ENCODE measurements around the gene FOXE3. TPM values are rescaled to one million over a fixed set of nuclear protein-coding genes. Genes with fewer than 3 reads are reported as not detected.

Gene FOXE3
- polyA plus RNA-seq, 1 donor, result 0.13 TPM

DNA sequence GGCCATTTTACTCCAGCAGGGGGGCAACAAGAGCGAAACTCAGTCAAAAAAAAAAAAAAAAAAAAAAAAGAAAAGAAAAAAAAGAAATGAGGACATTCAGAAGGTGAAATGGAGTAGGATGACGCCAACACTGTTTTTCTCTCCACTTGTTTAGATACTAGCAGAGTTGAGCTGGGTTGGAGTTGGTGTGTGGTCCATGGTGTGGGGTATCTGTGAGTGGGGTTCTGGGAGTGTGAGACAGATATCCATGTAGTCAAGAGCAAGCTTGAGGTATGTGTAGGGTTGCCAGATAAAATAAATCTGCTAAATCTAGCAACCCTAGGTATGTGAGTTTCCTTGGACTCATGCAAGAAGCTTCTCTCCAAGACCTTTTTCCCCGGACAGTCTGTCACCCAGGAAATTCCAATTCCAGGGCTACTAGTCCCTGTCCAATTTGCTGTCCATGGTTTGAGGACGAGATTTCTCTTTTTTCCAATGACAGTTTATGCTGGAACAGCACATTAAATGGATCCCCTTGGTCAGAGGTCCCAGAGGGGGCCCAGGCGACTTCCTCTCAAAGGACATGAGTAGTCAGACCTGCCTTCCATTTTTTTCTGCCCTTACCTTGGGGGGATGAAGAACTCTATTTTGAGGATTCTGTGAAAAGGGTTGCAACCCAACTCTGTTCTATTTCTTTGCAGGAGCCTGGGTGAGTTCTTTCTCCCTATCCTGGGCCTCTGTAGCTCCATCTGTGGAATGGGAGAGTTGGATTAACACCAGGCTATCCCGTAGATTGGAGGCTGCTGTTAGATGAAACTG, 19.6 kb downstream of the FOXE3 start:
- no peak for DNase-seq

GRCh38 chr1:47436304-47436978, 20.4 kb downstream of the FOXE3 start:
- DNase-seq, result peak; percentile 82

DNA sequence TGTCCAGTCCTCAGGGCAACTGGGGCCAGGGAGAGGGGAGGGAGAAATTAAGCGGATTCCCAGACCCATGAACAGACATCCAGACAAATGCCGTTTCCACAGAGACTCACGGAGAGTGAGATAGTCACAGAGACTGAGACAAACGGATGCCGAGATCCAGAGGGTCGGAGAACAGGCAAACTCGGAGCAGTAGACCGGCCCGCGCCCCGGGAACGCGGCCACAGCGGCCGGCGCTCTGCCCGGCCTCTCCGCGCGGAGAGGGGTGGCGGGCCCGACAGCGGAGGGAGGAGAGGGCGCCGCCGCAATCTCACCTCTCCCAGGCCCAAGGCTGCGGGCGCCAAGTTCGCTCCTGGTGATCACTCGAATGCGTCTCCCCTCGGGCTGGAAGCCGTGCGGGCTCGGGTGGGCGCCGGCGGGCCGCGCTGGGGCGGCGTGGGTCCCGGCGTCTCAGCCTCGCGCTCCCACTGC, 20.9 kb downstream of the FOXE3 start:
- DNase-seq, result no peak

GRCh38 chr1:47437447-47438164, 21.5 kb downstream of the FOXE3 start, which contains the start of gene FOXD2:
TSS of gene FOXD2 (plus strand) at chr1:47438044. CDS start at chr1:47438136, 92 bp downstream.
- DNase-seq, result peak; percentile 87

DNA sequence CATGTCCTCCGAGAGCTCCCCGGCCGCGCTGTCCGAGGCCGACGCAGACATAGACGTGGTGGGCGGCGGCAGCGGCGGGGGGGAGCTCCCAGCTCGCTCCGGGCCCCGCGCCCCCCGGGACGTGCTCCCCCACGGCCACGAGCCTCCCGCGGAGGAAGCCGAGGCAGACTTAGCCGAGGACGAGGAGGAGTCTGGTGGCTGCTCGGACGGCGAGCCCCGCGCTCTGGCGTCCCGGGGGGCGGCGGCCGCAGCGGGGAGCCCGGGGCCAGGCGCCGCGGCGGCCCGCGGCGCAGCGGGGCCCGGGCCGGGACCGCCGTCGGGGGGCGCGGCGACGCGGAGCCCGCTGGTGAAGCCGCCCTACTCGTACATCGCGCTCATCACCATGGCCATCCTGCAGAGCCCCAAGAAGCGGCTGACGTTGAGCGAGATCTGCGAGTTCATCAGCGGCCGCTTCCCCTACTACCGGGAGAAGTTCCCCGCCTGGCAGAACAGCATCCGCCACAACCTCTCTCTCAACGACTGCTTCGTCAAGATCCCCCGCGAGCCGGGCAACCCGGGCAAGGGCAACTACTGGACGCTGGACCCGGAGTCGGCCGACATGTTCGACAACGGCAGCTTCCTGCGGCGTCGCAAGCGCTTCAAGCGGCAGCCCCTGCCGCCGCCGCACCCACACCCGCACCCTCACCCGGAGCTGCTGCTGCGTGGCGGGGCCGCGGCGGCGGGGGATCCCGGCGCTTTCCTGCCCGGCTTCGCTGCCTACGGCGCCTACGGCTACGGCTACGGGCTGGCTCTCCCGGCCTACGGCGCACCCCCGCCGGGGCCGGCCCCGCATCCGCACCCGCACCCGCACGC, 22.3 kb downstream of the FOXE3 start:
- DNase-seq, result no peak

- DNase-seq, result no peak
These were observed 23.1 kb downstream of the FOXE3 start for GRCh38 chr1:47439017-47439818.

- no peak for DNase-seq
These were observed 23.9 kb downstream of the FOXE3 start for GRCh38 chr1:47439819-47440598.

DNA sequence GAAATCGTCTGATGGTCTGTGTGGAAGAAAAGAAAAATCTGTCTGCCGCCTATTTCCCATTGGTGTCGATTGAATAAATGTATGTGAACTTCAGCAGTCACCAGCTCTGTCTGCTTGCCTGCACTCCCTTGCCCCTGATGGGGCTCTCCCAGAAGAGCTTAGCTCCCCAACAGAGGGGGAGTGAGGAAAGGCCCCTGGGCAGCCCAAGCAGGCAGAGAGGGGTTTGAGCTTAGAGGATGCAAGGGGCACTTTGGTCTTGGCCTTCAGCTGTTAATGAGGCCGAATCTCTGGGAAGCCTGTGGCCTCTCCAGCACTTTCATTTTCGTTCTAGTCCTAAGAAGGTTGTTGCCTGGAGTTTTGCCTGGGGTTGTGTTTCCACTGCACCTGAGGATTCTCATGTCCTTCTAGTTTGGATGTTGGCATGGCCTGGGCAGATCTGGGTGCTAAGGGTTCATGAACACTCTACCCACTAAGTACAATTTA, 24.6 kb downstream of the FOXE3 start:
- no peak for DNase-seq

- DNase-seq, result no peak
These were observed 25.5 kb downstream of the FOXE3 start for GRCh38 chr1:47441450-47442106.

GRCh38 chr1:47442202-47442601, 26.1 kb downstream of the FOXE3 start:
- DNase-seq, result no peak

- DNase-seq, result no peak
These were observed 26.9 kb downstream of the FOXE3 start for GRCh38 chr1:47442842-47443529.

- no peak for DNase-seq
These were observed 27.6 kb downstream of the FOXE3 start for GRCh38 chr1:47443530-47444296.

- DNase-seq, result no peak
These were observed 28.1 kb downstream of the FOXE3 start for GRCh38 chr1:47444297-47444561.

- DNase-seq, result no peak
These were observed 28.7 kb downstream of the FOXE3 start for GRCh38 chr1:47444562-47445465.

DNA sequence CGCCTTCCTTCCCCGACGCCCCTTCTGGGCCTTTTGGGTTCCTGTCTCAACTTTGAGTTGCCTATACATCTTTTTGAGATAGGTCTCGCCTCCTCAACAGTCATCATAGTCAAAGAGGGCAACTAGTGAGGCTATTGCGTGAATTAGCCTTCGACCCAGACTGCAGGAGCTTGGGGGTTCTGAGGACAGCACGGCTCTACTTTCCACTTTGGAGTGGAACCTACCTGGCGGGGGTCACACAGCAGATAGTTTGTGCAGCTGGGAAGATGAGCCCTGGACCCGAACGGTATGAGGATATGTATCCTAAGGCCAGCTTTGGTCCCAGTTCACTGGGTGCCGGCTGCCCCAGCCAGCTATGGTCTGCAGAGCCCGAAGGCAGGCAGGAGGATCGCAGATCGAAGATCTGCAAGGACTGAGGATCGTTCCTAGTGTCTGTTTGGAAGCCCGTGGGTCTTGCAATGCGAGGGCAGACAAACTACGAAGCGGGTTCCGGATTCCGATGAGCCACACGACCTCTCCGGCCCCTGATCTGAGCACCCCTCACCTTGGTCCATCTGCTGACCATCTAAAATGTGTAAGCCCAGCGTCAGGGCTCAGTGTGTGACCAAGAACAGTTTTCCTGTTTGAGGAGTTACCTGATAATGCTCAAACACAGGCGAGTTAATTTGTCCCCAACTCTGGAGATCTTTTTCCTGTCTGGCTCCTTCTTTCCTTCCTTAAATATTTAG, 29.9 kb downstream of the FOXE3 start:
- DNase-seq, result no peak

DNA sequence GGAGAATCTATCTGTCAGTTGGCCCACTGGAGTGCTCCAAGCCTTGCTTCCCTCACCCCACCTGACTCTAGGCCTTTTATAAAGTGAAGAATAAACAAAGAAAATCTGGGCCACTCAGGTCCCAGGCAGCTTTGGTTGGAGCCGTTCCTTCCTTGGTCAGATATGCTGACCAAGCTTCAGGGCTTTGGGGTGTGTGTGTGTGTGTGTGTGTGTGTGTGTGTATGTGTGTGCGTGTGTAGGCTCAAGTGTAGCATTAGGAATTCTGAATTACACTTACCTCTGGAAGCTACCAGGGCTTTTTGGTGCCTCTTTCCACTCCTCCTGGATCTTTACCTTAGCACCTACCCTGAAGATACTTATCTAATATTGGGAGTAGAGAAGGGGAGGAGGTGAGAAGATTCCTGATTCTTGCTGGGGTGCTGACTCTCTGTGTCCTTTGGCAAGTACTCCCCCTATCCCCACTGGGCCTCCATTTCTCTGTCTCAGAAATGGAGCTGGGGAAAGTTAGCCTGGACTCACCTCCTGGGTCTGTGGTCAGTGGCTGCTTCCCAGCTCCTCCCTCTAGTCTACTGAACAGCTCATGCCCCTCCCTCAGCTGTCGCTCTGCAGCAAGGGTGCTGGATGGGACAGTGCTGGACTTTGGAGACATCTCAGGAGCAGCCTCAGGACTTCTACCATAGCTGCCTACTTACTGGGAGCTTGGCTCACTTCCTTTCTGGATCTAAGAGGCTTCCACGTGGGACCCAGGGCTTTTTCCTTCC, 32.6 kb downstream of the FOXE3 start:
- no peak for DNase-seq
